ENCODE data around the gene TTLL6.
"Not testable (repeated sequence)": the region's sequence is repeated elsewhere in the genome, so short reads cannot be mapped to it uniquely, and the experiment has no call there.

TTLL6 gene

DNA sequence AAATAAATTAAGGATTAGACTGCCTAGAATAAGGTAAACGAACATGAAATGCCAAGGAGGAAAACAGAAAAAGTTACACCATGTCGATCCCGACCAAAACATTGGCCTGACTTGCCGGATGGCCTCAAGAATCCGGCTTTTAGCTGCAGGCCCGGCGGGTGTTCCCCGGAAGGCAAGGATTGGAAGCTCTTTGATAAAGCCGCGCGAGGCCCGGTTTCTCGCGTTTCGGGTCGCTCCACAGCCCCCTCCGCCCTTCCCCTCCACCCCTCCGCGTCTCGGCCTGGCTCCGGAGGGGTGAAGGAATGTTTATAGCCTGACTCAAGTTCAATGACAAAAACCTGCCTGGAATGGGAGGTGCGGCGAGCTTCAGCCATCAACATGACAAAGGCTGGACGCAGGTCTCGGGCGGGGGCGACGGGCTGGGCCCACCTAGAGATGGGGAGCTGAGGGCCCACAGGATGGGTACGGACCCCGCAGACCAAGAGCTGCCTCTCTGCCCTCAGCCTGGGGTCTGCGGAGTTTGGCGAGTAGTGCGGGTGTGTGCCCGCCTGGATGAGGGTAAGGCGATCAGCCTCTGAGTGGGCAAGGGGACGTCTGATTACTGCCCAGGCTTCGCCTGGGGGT, 97.3 kb downstream of the TTLL6 start:
- no peaks in the 10 kb centered on the region for H3K36me3 ChIP-seq (ENCODE audit: control insufficient read depth, insufficient read depth, low read length)
- H3K4me3 ChIP-seq (ENCODE audit: low read depth, low read length), result no peak overlapping the region
- H3K9ac ChIP-seq, result no peak overlapping the region
- no peak overlapping the region for H3K27ac ChIP-seq
- peaks cover 31% of the 10 kb centered on the region for H3K27me3 ChIP-seq (ENCODE audit: control insufficient read depth, insufficient read depth, low read length)
- no peaks in the 10 kb centered on the region for H3K79me2 ChIP-seq
- H3K4me1 ChIP-seq, result no peaks in the 10 kb centered on the region
- no peak overlapping the region for H3K4me2 ChIP-seq (ENCODE audit: low read length)
- TF ChIP-seq, protein P1, sequence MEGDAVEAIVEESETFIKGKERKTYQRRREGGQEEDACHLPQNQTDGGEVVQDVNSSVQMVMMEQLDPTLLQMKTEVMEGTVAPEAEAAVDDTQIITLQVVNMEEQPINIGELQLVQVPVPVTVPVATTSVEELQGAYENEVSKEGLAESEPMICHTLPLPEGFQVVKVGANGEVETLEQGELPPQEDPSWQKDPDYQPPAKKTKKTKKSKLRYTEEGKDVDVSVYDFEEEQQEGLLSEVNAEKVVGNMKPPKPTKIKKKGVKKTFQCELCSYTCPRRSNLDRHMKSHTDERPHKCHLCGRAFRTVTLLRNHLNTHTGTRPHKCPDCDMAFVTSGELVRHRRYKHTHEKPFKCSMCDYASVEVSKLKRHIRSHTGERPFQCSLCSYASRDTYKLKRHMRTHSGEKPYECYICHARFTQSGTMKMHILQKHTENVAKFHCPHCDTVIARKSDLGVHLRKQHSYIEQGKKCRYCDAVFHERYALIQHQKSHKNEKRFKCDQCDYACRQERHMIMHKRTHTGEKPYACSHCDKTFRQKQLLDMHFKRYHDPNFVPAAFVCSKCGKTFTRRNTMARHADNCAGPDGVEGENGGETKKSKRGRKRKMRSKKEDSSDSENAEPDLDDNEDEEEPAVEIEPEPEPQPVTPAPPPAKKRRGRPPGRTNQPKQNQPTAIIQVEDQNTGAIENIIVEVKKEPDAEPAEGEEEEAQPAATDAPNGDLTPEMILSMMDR (IDR thresholded peaks at IDR 0.05), result no peak
- no peak overlapping the region for H2AFZ ChIP-seq
- no peaks in the 10 kb centered on the region for H3K9me3 ChIP-seq (ENCODE audit: control insufficient read depth, low read length)

DNA sequence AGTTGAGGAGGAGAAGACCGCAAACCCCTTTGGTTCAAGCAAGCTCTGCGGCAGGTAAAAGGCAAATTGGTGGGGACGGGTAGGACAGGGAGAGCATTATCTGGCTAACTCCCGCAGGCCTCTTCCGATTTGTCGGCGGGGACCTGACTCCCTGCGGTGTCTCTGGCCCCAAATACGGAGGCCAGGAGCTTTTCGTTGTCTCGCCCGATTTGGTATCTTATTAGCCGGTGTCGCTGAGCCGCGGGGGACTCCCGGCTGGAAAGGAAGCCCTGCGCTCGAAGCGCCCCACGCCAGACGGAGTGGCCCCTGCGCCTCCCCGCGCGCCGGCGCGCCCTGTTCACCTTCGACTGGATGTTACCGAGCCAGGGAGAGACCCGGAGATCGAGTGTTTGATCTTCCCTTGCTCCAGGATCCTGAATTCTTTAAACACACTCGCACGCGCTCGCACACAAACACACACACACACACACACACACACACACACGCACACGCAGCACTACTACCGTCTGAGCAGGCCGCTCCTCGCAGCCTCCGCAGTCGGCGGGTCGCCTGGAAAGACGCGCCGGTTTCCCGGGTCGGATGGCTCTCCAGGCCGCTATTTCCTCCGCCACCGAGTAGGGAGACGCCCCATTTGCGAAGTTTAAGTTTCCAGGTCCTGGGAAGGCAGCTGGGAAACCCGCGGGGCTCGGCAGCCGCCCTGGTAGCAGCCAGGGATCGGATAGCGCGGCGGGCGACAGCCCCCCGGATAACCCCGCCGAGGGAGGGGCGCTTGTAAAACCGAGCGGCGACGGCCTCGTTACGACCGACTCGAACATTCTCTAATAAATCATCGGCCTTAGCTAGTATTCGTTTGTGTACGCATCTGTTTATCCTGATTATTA, 98.0 kb downstream of the TTLL6 start:
- Histone ChIP-seq H3K4me3 (ENCODE audit: low read depth, low read length) (no peak overlapping the region), H3K9ac (no peak overlapping the region), H3K4me1 (no peaks in the 10 kb centered on the region), H2AFZ (no peak overlapping the region), H3K79me2 (no peaks in the 10 kb centered on the region), H3K9me3 (ENCODE audit: control insufficient read depth, low read length) (no peaks in the 10 kb centered on the region), H3K27ac (no peak overlapping the region), H3K36me3 (ENCODE audit: control insufficient read depth, insufficient read depth, low read length) (no peaks in the 10 kb centered on the region), H3K27me3 (ENCODE audit: control insufficient read depth, insufficient read depth, low read length) (peaks cover 31% of the 10 kb centered on the region), H3K4me2 (ENCODE audit: low read length) (no peak overlapping the region)
- TF ChIP-seq, protein P1 (IDR thresholded peaks at IDR 0.05), result no peak

DNA sequence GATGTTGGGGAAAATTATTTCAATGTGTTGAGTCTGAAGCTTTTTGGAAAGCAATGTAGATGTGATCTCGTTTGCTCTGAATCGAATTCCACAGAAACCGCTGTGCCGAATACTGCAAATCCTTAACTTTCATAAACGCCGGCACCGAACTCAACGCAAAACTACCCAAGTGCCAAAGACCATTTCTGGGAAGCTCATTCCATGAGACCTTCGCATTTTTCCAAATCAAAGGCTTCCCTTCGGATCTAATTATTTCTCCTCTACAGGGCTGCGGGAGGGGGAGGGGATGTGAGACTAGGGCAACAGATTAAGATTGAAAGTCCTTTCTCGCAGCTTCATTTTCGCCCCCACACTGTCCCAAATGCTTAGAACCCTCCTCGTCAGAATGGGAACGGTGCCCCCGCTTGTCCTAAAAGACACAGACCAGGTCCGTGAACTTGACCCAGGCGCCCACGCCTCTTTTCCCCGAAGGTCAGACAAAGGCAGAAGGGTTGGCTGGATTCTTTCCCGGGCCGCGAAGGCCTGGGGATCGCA, 98.7 kb downstream of the TTLL6 start:
- Histone ChIP-seq H3K4me1 (no peaks in the 10 kb centered on the region), H3K27me3 (ENCODE audit: control insufficient read depth, insufficient read depth, low read length) (peaks cover 26% of the 10 kb centered on the region), H3K4me2 (ENCODE audit: low read length) (no peak overlapping the region), H3K4me3 (ENCODE audit: low read depth, low read length) (no peak overlapping the region), H3K36me3 (ENCODE audit: control insufficient read depth, insufficient read depth, low read length) (no peaks in the 10 kb centered on the region), H3K79me2 (no peaks in the 10 kb centered on the region), H3K9me3 (ENCODE audit: control insufficient read depth, low read length) (no peaks in the 10 kb centered on the region), H3K27ac (no peak overlapping the region), H3K9ac (no peak overlapping the region), H2AFZ (no peak overlapping the region)
- TF ChIP-seq, protein P1 (IDR thresholded peaks at IDR 0.05), result no peak

DNA sequence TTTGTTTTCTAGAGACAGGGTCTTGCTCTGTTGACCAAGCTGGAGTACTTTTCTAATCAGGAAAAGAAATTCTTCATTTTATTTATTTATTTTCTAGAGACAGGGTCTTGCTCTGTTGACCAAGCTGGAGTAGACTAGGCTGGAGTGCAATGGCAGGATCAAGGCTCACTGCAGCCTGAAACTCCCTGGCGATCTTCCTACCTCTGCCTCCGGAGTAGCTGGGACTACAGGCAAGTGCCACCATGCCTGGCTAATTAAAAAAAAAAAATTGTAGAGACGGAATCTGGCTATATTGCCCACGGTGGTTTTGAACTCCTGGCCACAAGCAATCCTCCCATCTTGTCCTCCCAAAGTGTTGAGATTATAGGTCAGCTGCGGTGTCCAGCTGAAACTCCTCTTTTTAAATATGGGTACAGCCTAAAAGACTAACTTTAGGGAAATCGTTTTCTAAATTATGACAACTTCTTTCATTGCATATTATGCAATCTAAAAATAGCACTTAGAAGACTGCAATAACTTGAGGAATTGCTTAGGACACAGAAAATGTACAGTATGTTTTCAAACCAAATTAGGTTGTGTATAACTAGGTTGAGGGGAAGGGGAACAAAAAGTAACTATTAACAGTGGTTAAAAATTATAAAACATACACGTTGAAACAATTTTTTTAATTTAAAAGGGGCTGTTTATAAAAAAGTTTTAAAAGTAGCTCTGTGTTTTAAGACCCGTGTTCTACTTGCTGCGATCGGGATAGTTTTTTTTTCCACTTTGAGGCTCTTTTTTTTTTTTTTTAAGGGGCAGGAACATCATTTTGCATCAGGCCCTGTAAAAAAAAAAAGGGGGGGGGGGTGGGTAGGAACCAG, 99.4 kb downstream of the TTLL6 start:
- Histone ChIP-seq H3K9ac (no peak overlapping the region), H2AFZ (no peak overlapping the region), H3K4me1 (no peaks in the 10 kb centered on the region), H3K9me3 (ENCODE audit: control insufficient read depth, low read length) (no peaks in the 10 kb centered on the region), H3K79me2 (no peaks in the 10 kb centered on the region), H3K4me3 (ENCODE audit: low read depth, low read length) (no peak overlapping the region), H3K27me3 (ENCODE audit: control insufficient read depth, insufficient read depth, low read length) (peaks cover 20% of the 10 kb centered on the region), H3K36me3 (ENCODE audit: control insufficient read depth, insufficient read depth, low read length) (no peaks in the 10 kb centered on the region), H3K27ac (no peak overlapping the region), H3K4me2 (ENCODE audit: low read length) (no peak overlapping the region)
- TF ChIP-seq, protein P1 (IDR thresholded peaks at IDR 0.05), result no peak

DNA sequence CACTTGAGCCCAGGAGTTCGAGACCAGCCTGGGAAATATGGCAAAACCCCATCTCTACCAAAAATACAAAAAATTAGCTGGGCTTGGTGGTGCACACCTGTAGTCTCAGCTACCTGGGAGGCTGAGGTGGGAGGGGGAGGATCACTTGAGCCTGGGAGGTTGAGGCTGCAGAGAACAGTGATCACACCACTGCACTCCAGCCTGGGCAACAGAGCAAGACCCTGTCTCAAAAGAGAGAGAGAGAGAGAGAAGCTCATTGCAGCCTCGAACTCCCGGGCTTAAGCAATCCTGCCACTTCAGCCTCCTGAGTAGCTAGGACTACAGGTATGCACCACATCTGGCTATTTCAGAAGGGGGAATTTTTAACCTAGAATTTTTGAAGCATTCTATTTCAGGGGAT, 100.5 kb downstream of the TTLL6 start:
- peaks cover 12% of the 10 kb centered on the region for H3K27me3 ChIP-seq (ENCODE audit: control insufficient read depth, insufficient read depth, low read length)
- H3K36me3 ChIP-seq (ENCODE audit: control insufficient read depth, insufficient read depth, low read length); H3K4me2 ChIP-seq (ENCODE audit: low read length); H3K9me3 ChIP-seq (ENCODE audit: control insufficient read depth, low read length); H3K4me3 ChIP-seq (ENCODE audit: low read depth, low read length); H2AFZ ChIP-seq; H3K4me1 ChIP-seq; H3K79me2 ChIP-seq; H3K9ac ChIP-seq; H3K27ac ChIP-seq: not testable (repeated sequence)
